ENCODE measurements around the gene EP400.

EP400 gene, protein sequence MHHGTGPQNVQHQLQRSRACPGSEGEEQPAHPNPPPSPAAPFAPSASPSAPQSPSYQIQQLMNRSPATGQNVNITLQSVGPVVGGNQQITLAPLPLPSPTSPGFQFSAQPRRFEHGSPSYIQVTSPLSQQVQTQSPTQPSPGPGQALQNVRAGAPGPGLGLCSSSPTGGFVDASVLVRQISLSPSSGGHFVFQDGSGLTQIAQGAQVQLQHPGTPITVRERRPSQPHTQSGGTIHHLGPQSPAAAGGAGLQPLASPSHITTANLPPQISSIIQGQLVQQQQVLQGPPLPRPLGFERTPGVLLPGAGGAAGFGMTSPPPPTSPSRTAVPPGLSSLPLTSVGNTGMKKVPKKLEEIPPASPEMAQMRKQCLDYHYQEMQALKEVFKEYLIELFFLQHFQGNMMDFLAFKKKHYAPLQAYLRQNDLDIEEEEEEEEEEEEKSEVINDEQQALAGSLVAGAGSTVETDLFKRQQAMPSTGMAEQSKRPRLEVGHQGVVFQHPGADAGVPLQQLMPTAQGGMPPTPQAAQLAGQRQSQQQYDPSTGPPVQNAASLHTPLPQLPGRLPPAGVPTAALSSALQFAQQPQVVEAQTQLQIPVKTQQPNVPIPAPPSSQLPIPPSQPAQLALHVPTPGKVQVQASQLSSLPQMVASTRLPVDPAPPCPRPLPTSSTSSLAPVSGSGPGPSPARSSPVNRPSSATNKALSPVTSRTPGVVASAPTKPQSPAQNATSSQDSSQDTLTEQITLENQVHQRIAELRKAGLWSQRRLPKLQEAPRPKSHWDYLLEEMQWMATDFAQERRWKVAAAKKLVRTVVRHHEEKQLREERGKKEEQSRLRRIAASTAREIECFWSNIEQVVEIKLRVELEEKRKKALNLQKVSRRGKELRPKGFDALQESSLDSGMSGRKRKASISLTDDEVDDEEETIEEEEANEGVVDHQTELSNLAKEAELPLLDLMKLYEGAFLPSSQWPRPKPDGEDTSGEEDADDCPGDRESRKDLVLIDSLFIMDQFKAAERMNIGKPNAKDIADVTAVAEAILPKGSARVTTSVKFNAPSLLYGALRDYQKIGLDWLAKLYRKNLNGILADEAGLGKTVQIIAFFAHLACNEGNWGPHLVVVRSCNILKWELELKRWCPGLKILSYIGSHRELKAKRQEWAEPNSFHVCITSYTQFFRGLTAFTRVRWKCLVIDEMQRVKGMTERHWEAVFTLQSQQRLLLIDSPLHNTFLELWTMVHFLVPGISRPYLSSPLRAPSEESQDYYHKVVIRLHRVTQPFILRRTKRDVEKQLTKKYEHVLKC (N-terminal part only)

DNA sequence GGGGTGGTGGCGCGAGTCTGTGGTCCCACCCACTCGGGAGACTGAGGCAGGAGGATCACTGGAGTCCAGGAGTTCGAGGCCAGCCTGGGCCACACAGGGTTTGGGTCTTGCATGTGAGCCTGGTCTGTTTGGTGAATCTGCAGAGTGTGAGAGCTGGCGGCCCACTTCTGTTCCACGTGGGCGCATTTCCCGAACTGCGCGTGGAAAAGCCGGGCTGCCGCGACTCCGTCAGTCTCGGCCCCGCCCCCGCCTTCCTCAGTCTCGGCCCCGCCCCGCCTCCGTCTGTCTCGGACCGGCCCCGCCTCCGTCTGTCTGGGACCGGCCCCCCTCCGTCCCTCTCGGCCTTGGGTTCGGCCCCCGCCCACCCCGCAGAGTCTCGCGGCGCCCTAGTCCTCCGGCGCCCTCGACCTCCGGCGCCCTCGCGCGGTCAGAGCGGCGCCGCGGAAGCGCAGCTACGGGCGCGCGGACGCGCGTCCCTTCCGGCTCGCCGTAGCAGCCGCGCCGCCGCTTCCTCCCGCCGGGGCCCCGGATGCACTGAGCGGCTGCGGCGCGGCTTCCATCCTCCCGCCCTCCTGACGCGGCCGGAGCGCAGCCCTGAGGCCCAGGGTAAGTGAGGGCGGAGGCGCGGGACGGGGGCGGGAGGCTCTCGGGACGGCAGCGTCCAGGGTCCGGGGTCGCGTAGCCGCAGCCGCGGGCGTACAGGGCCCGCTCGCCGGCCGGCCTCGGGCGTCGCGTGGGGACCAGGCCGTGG lies at the start of gene EP400:
Gene EP400 (plus strand): TSS at position 512 of the 751 bp plus-strand sequence. CDS start 10,678 bp downstream, outside the sequence.
- peak; percentile 98 to 99 for DNase-seq

GRCh38 chr12:131900397-131900796 lies 49.3 kb upstream of the EP400 start:
- DNase-seq, result no peak

DNA sequence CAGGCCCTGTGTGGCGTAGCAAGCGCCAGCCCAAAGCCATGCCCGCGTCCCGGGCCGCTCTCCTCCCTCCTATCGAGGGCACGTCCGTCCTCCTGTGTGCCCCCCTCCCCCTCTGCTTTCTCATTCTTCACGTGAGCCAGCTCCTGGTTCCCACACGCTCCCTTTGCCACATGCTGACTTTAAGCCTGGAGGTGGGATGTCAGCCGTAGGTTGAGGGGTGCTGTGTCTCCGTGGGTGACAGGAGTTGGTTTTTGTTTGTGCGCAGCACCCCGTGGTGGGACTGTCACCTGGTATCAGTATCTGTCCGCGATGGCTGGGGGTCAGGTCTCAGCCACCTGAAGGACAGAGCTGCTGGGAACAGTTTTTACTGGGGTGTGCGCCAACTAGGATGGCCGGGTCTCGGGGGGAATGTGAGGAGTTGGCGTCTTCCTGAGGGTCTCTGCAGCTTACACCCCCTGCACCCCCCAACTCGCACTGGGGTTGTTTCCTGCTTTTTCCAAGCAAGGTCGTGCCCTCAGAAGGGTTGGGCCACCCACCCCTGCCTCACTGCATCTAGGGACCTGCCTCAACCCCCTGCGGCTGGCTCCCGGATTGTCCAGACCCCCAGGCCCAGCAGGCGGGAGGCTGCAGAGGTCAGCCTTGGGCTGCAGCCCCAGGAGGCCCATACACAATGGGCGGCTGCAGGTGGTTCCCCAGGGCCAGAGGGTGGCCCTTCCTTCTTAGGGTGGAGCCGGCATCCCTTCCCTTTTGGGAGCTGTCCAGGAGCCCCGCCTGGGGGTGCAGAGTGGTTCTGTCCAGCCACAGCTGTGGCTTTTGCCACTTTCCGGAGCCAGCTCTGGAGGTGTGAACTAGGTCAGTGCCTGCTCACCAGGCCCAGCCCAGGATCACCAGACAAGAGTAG lies 48.1 kb upstream of the EP400 start:
- no peak for DNase-seq

DNA sequence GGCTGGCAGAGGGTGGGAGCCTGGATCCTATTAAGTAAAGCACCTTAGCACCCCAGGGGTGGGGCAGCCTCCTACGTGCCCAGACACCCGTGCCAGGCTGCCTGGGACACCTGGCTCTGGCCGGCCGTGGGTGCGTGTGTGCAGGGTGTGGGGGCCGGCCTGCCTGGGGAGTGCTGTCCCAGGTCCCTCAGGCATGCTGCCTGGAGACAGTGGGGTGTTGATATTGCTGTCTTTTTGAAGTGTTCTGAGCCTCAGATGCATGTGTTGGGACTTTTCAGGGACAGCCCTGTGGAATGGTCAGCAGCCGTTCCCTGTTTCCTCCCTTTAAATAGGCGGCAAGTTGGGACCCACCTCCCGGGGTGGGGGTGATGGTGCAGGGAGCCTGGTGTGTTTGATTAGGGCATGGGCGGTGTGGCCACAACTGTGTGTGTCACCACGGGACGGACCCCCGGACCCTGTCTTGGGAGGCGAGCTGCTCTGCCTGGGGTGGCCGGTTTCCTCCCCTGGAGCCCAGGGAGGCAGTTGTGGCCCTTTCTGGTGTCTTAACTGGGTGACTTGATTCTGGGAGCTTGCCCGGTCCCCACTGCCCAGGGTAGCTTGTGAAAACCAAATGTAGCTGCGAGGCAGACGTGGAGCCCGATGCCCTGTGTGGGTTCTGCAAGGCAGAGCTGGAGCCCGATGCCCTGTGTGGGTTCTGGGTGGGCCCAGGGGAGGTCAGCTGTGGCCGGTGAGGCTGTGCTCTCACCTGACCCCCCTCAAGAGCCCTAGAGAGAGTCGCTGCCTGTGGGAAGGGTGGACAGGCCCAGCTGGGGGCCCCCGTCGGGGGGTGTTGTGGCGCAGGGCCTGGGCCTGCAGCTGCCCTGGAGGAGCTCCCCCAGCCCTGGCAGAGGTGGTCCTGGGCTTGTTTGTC lies 47.2 kb upstream of the EP400 start:
- DNase-seq, result no peak

DNA sequence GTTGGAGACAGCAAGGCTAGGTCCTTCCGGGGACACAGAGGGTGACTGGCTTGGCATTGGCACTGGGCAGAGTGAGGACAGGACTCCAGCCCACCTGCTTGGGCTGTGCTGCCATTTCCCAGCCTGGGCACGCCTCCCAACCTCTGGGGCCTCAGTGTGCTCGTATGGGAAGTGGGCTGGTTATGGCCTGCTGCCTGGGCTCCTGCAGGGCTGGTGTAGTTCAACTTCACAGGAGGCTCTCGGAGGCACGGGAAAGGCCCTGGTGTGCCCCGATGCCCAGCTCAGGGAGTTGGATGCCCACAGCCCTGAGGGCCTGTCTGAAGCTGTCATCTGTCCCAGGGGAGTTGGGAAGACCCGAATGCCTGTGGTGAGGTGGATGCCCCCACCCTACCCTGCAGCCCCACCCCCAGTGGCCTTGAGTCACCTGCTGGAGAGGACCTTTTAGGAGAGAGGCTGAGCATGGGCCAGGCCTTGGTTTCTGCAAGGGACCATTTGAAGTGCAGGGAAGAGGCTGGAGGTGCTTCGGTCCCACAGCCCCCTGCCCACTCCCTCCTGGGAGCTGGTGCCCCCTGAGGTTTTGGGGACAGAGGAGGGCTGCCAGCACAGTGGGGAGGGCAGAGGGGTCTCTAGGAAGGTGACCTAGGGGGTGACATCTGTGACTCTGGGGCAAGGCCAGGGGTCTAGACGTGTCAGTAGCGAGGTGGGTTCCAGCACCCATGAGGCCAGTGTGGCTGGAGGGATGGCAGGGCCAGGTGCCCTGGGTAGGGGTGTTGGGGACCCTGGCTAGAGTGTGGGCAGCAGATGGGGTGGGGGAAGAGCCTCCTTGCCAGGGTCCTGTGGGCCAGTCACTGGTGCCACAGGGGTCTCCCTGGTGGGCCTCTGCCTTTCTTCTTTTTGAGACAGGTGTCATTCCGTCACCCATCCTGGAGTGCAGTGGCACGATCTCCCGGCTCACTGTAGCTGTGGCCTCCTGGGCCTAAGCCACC lies 46.2 kb upstream of the EP400 start:
- no peak for DNase-seq

- no peak for DNase-seq
These were observed 45.4 kb upstream of the EP400 start for GRCh38 chr12:131904346-131904745.

DNA sequence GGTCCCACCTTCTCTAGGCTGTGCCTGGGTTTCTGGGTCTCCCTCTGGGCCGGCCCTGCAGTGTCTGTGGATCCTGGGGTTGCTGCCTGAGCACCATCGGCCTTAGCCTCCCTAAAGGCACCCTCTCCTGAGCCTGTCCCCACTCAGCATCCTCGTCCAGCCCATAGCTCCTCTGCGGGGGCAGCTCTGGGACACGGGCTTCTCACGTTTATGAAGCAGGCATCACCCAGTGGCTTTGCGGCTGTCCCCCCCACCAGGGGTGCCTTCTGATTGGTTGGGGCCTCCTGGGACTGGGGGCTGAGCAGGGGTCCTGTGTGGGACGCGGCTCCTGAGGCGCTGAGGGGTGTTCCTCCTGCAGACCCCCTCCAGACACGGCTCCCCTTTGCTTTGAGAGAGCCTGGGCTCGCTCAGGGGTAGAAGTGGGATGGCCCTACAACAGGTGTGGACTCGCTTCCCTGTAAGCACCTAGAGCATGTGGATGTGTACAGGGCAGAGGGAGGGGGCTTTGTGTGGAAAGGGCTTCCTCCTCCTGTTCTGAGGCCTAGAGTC lies 44.6 kb upstream of the EP400 start:
- DNase-seq, result no peak

DNA sequence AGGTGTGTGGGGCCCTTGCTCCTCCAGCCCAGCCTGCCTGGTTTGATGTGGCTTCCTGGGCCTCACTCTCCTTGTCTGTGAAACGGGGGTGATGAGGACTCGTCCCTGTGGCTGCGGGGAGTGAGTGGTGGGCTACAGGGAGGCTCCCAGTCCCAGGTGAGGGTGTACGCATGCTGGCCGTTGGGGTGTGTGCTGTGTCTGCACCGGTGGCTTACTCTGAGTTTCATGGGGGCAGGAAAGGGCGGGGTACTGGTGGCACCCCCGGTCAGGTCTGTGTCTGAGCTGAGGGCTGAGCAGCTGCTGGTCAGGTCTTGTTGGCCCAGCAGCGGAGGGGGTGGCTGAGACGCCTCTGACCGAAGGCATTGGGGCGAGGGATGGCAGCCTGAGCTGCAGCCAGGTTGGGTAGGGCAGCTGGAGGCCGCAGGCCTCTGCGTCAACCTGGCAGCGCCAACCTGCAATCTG lies 44.1 kb upstream of the EP400 start:
- no peak for DNase-seq

DNA sequence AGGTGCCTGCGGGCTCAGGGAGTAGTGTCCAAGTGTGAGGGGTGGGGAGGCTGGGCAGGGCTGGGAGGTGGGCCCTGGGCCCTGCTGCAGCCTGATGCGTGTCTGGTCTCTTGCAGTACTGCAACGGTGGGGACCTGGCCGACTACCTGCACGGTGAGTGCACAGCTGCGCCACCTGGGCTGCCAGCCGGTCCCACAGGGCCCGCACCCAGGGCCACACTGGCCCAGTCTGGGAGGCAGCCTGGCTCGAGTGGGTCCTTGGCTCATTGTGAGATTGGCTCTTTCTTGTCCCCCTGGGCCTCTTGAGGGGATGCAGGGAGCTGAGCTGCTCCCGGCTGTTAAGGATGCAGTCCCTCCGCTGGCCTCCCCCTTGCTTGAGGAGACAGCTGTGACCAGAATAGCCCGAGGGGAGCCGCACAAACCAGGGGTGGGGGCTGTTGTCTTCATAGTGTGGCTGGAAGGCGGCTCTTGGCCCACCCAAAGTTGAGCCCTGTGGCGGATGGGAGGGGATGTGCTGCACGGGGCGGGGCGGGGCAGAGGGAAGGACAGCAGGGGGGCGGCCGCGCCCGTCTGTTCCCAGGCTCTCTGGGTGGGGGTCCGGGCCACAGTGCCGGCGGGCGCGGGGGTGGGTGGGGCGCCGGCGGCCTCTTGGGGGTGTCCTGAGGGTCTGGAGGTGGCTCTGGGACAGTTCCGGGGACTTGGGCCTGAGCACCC lies 42.2 kb upstream of the EP400 start:
- DNase-seq, result no peak

- no peak for DNase-seq
These were observed 41.4 kb upstream of the EP400 start for GRCh38 chr12:131908092-131909080.

GRCh38 chr12:131909081-131909751 lies 40.5 kb upstream of the EP400 start:
- DNase-seq, result no peak

GRCh38 chr12:131909752-131910219 lies 40.0 kb upstream of the EP400 start:
- DNase-seq, result no peak

- no peak for DNase-seq
These were observed 39.3 kb upstream of the EP400 start for GRCh38 chr12:131910302-131911027.

DNA sequence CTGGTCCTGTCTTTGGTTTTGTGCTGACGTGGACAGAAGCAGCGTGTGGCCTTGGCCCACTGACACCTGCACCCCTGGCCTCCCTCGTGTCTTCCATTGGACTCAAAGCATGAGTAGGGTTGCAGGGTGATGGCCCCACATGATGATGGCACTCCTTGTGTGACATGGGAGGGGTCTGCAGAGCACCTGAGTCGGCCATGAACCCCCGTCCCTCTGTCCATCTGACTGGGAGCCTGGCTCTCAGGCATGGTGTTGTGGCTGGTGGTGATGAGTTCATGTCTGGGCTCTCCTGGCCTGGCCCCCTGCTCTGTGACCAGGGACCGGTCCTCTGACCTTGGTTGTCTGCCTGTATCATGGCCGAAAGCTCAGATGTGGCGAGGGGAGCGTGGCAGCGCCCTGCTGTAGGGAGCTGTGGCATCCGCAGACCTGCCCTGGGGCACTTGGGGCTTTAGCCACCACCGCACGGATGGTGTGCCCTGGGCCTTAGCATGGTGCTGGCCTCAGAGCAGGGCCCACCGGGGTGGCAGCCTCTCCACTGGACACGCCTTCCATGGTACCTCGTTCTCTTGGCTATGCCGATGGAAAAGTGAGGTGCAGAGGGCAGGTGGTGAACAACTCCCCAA lies 38.6 kb upstream of the EP400 start:
- no peak for DNase-seq
